ENCODE data around the gene NCF2. TPM values are rescaled to one million over a fixed set of nuclear protein-coding genes. Genes with fewer than 3 reads are reported as not detected.

Gene NCF2
- total RNA-seq, 1 donor from 2014 or later: 2.7 TPM

GRCh38 chr1:183552441-183552840 lies 37.8 kb downstream of the NCF2 start:
- Mint-ChIP-seq H3K27ac (ENCODE audit: unreplicated experiment) (no peak overlapping the region), H3K9me3 (ENCODE audit: low read depth) (no peaks in the 10 kb centered on the region), H3K4me3 (ENCODE audit: unreplicated experiment) (no peak overlapping the region), H3K36me3 (ENCODE audit: low read depth) (peaks cover 28% of the 10 kb centered on the region), H3K4me1 (ENCODE audit: low read depth) (no peaks in the 10 kb centered on the region), H3K27me3 (ENCODE audit: low read depth) (no peaks in the 10 kb centered on the region)
- no peak for DNase-seq (ENCODE audit: low spot score)
- TF ChIP-seq CTCF (IDR thresholded peaks at IDR 0.05): no peak

GRCh38 chr1:183551924-183552323 lies 38.3 kb downstream of the NCF2 start:
- Mint-ChIP-seq H3K27ac (ENCODE audit: unreplicated experiment) (no peak overlapping the region), H3K4me3 (ENCODE audit: unreplicated experiment) (no peak overlapping the region)

GRCh38 chr1:183550915-183551314 lies 39.3 kb downstream of the NCF2 start:
- no peaks in the 10 kb centered on the region for H3K27me3 Mint-ChIP-seq (ENCODE audit: low read depth)
- H3K9me3 Mint-ChIP-seq (ENCODE audit: low read depth): no peaks in the 10 kb centered on the region
- H3K36me3 Mint-ChIP-seq (ENCODE audit: low read depth): peaks cover 34% of the 10 kb centered on the region
- no peak for DNase-seq (ENCODE audit: low spot score)
- peaks cover 13% of the 10 kb centered on the region for H3K4me1 Mint-ChIP-seq (ENCODE audit: low read depth)
- no peak overlapping the region for H3K4me3 Mint-ChIP-seq (ENCODE audit: unreplicated experiment)
- no peak for TF ChIP-seq CTCF (IDR thresholded peaks at IDR 0.05)
- H3K27ac Mint-ChIP-seq (ENCODE audit: unreplicated experiment): no peak overlapping the region

More at GRCh38 chr1:183551924-183552323, 38.3 kb downstream of the NCF2 start:
- DNase-seq (ENCODE audit: low spot score): no peak
- peak; percentile 7 for TF ChIP-seq CTCF (IDR thresholded peaks at IDR 0.05)
- Mint-ChIP-seq H3K9me3 (ENCODE audit: low read depth) (no peaks in the 10 kb centered on the region), H3K4me1 (ENCODE audit: low read depth) (peaks cover 3% of the 10 kb centered on the region), H3K27me3 (ENCODE audit: low read depth) (no peaks in the 10 kb centered on the region), H3K36me3 (ENCODE audit: low read depth) (peaks cover 30% of the 10 kb centered on the region)

- Mint-ChIP-seq H3K27me3 (ENCODE audit: low read depth) (no peaks in the 10 kb centered on the region), H3K27ac (ENCODE audit: unreplicated experiment) (no peak overlapping the region), H3K4me1 (ENCODE audit: low read depth) (peaks cover 25% of the 10 kb centered on the region), H3K36me3 (ENCODE audit: low read depth) (peaks cover 27% of the 10 kb centered on the region), H3K4me3 (ENCODE audit: unreplicated experiment) (no peak overlapping the region), H3K9me3 (ENCODE audit: low read depth) (no peaks in the 10 kb centered on the region)
- TF ChIP-seq CTCF (IDR thresholded peaks at IDR 0.05): no peak
- DNase-seq (ENCODE audit: low spot score): no peak
Measured at GRCh38 chr1:183548116-183548515, 42.1 kb downstream of the NCF2 start.

GRCh38 chr1:183546427-183546826 lies 43.8 kb downstream of the NCF2 start:
- H3K27me3 Mint-ChIP-seq (ENCODE audit: low read depth): no peaks in the 10 kb centered on the region
- no peak overlapping the region for H3K4me3 Mint-ChIP-seq (ENCODE audit: unreplicated experiment)
- H3K36me3 Mint-ChIP-seq (ENCODE audit: low read depth): peaks cover 25% of the 10 kb centered on the region
- TF ChIP-seq CTCF (IDR thresholded peaks at IDR 0.05): no peak
- no peak for DNase-seq (ENCODE audit: low spot score)
- no peaks in the 10 kb centered on the region for H3K9me3 Mint-ChIP-seq (ENCODE audit: low read depth)
- H3K4me1 Mint-ChIP-seq (ENCODE audit: low read depth): peaks cover 25% of the 10 kb centered on the region
- H3K27ac Mint-ChIP-seq (ENCODE audit: unreplicated experiment): peak overlapping the region; percentile 29
